ENCODE results near the gene B3GAT1. TPM values are rescaled to one million over a fixed set of nuclear protein-coding genes. Genes with fewer than 3 reads are reported as not detected.

Gene B3GAT1
- total and polyA plus RNA-seq, 12 donors: 0.04 to 0.60 (median 0.08) TPM; not detected in 6

GRCh38 chr11:134380785-134381184 lies 31.3 kb downstream of the B3GAT1 start:
- no peak for ATAC-seq
- H3K9me3 ChIP-seq: no peaks in the 10 kb centered on the region
- no peak for DNase-seq
- 72% methylated on average over 4 of the region's 4 CpGs for WGBS, 2 donors
- no peak overlapping the region for H3K27ac ChIP-seq
- H3K36me3 ChIP-seq: no peaks in the 10 kb centered on the region
- intact Hi-C loops (cut with DNase I): no loop called here
- H3K4me3 ChIP-seq: no peak overlapping the region
- TF ChIP-seq, protein P1, sequence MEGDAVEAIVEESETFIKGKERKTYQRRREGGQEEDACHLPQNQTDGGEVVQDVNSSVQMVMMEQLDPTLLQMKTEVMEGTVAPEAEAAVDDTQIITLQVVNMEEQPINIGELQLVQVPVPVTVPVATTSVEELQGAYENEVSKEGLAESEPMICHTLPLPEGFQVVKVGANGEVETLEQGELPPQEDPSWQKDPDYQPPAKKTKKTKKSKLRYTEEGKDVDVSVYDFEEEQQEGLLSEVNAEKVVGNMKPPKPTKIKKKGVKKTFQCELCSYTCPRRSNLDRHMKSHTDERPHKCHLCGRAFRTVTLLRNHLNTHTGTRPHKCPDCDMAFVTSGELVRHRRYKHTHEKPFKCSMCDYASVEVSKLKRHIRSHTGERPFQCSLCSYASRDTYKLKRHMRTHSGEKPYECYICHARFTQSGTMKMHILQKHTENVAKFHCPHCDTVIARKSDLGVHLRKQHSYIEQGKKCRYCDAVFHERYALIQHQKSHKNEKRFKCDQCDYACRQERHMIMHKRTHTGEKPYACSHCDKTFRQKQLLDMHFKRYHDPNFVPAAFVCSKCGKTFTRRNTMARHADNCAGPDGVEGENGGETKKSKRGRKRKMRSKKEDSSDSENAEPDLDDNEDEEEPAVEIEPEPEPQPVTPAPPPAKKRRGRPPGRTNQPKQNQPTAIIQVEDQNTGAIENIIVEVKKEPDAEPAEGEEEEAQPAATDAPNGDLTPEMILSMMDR (IDR thresholded peaks at IDR 0.05): no peak
- peaks cover 0 to 36% (median 9%) of the 10 kb centered on the region in 7 donors for H3K27me3 ChIP-seq
- H3K4me1 ChIP-seq: no peaks in the 10 kb centered on the region

GRCh38 chr11:134380229-134380628 lies 31.8 kb downstream of the B3GAT1 start:
- H3K27me3 ChIP-seq: peaks cover 0 to 31% (median 5%) of the 10 kb centered on the region in 7 donors
- ATAC-seq: no peak

DNA sequence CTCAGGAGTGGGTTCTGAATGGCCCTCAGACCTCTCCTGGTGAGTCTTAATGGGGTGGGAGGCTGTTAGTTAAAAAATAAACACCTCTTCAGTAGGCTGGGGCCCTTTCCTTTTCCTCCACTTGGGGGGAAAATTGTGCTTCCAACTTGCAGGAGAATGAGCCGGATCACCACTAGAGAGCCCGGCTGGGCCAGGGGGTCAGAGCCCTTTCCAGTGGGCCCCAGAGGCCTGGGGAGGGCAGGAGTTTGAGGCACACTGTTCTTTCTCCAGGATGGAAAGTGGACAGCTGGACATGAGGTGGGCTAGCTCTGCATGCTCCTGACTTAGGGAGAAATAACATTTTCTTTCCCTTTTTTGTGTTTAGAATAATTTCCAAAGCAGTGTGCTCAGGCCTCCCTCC lies 32.8 kb downstream of the B3GAT1 start:
- TF ChIP-seq, protein P1 (IDR thresholded peaks at IDR 0.05): no peak
- 71 to 75% methylated on average over 2 of the region's 2 CpGs for WGBS, 2 donors
- Histone ChIP-seq H3K27ac (no peak overlapping the region), H3K36me3 (no peaks in the 10 kb centered on the region), H3K4me1 (no peaks in the 10 kb centered on the region), H3K4me3 (no peak overlapping the region), H3K9me3 (no peaks in the 10 kb centered on the region), H3K27me3 (peaks cover 0 to 30% (median 0%) of the 10 kb centered on the region in 7 donors)
- intact Hi-C loops (cut with DNase I): no loop called here
- DNase-seq (no peak), ATAC-seq (no peak)

More at GRCh38 chr11:134380229-134380628, 31.8 kb downstream of the B3GAT1 start:
- no peak for DNase-seq
- TF ChIP-seq, protein P1 (IDR thresholded peaks at IDR 0.05): no peak
- H3K27ac ChIP-seq: no peak overlapping the region
- WGBS, 2 donors: 77 to 78% methylated on average over 12 of the region's 12 CpGs
- H3K36me3 ChIP-seq: no peaks in the 10 kb centered on the region
- intact Hi-C loops (cut with DNase I): no loop called here
- H3K9me3 ChIP-seq: no peaks in the 10 kb centered on the region
- no peak overlapping the region for H3K4me3 ChIP-seq
- H3K4me1 ChIP-seq: no peaks in the 10 kb centered on the region

GRCh38 chr11:134377876-134378275 lies 34.2 kb downstream of the B3GAT1 start:
- WGBS, 2 donors: 79 to 80% methylated on average over 14 of the region's 14 CpGs
- Histone ChIP-seq H3K4me1 (no peaks in the 10 kb centered on the region), H3K36me3 (no peaks in the 10 kb centered on the region), H3K27ac (no peak overlapping the region), H3K9me3 (no peaks in the 10 kb centered on the region), H3K27me3 (peaks cover 0 to 23% (median 0%) of the 10 kb centered on the region in 7 donors), H3K4me3 (no peak overlapping the region)
- intact Hi-C loops (cut with DNase I): no loop called here
- DNase-seq: no peak
- no peak for ATAC-seq
- TF ChIP-seq, protein P1 (IDR thresholded peaks at IDR 0.05): no peak

All from heart right ventricle (tissue), 16 donors.